Brain microvascular endothelial cell (primary cell): ENCODE results near the gene PRKG1.

ENCODE experiments used
- DNase-seq: peaks from one replicate; pipeline ENCODE4 v3.0.0-alpha.2; 2020
- H3K27ac ChIP-seq: fragments of 250-450 bp; sonication (Bioruptor Pico); 2 replicates; pipeline ENCODE4 v1.5.1; 2020; ENCODE audit warnings: mild to moderate bottlenecking, moderate library complexity
- H3K27me3 ChIP-seq: fragments of 250-450 bp; sonication (Bioruptor Pico); replicated peaks from 2 replicates; pipeline ENCODE4 v1.5.1; 2020; ENCODE audit warnings: mild to moderate bottlenecking
- H3K36me3 ChIP-seq: fragments of 250-450 bp; sonication (Bioruptor Pico); replicated peaks from 2 replicates; pipeline ENCODE4 v1.5.1; 2020; ENCODE audit warnings: mild to moderate bottlenecking
- H3K4me3 ChIP-seq: 2 replicates; pipeline ENCODE4 v1.5.1; 2011; ENCODE audit warnings: low read depth, mild to moderate bottlenecking, control low read depth, low read length, moderate library complexity
- in situ Hi-C: cut with HindIII; loops from 2 replicates; pipeline ENCODE4 v1.10.0; 2017; ENCODE audit warnings: low sequenced_read_pairs, low pct_ligation_motif_present
- TF ChIP-seq, protein P1 (sequence below): IDR thresholded peaks from 2 replicates; pipeline ENCODE4 v1.5.1; 2011; ENCODE audit warnings: low read depth, mild to moderate bottlenecking, moderate library complexity, low read length, control low read depth, inconsistent platforms; ENCODE audit errors: missing control alignments

PRKG1 gene

DNA sequence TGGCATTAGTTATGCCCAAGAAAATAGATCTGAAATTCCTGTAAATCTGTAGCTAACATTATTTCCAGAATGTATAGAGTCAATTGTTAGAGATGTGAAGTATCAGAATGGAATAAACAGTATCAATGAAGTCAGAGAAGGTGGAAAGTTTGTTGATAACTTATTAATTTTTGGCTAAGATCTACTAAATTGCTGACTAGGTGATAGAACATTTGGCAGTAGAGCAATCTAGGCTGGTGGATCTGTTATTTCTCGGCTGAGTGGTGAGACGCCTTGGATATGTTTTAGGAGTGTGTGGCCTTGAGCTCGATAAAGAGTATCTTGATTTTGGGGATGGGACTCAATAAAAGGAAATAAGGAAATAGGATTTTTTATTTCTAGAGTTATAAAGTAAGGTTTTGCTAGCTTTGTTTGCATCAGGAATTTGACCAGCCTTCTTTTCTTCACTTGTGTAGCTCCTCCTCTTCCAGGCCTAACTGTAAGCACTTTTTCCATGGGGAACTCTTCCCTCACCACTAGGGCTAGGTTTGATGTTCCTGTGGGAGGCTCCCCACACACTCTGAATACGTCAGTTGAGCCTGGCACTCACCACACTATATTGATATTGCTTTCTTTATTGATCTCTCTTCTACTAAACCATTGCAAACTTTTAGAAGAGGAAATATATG lies 711.9 kb downstream of the PRKG1 start:
- TF ChIP-seq, protein P1, sequence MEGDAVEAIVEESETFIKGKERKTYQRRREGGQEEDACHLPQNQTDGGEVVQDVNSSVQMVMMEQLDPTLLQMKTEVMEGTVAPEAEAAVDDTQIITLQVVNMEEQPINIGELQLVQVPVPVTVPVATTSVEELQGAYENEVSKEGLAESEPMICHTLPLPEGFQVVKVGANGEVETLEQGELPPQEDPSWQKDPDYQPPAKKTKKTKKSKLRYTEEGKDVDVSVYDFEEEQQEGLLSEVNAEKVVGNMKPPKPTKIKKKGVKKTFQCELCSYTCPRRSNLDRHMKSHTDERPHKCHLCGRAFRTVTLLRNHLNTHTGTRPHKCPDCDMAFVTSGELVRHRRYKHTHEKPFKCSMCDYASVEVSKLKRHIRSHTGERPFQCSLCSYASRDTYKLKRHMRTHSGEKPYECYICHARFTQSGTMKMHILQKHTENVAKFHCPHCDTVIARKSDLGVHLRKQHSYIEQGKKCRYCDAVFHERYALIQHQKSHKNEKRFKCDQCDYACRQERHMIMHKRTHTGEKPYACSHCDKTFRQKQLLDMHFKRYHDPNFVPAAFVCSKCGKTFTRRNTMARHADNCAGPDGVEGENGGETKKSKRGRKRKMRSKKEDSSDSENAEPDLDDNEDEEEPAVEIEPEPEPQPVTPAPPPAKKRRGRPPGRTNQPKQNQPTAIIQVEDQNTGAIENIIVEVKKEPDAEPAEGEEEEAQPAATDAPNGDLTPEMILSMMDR: peak; percentile 15
- DNase-seq: peak; percentile 13
- Histone ChIP-seq H3K27ac (no peak overlapping the region), H3K4me3 (no peak overlapping the region), H3K27me3 (no peaks in the 10 kb centered on the region), H3K36me3 (no peaks in the 10 kb centered on the region)
- in situ Hi-C loops: no loop called here

DNA sequence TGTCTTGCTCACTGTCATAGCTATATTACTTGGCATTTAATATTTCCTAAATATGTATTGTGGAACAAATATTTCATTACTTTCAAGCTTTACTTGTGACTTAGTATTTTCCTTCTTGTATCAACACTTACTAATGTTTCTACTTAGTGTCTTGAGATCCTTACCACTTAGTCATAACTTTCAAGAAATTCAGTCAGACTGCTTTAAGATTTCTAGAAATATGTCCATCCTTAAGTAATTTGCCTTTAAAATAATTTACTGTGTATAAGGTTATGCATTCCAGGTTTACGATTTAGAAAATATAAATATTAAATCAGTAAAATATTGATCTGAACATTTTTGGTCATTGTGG lies 712.4 kb downstream of the PRKG1 start:
- in situ Hi-C loops: no loop called here
- no peak overlapping the region for H3K4me3 ChIP-seq
- no peak overlapping the region for H3K27ac ChIP-seq
- H3K27me3 ChIP-seq: no peaks in the 10 kb centered on the region
- H3K36me3 ChIP-seq: no peaks in the 10 kb centered on the region
- TF ChIP-seq, protein P1: no peak
- DNase-seq: no peak

DNA sequence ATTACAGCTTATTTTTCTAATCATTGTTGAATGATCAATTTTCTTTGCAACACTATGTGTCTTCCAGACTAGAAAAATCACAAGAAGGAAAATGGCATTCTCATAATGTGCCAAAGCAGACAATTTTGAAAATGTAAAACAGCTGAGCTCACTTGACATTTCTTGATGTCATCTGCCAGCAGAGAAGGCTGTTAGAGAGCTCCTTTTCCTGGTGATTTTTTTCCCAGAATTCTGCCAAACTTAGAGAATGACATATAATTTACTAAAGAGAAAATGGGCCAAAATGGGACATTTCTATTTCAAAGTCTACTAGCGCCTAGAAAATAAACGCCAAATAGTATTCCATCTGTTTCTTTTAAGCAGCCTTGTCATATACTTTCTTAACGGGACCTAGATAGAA lies 714.0 kb downstream of the PRKG1 start:
- in situ Hi-C loops: no loop called here

DNA sequence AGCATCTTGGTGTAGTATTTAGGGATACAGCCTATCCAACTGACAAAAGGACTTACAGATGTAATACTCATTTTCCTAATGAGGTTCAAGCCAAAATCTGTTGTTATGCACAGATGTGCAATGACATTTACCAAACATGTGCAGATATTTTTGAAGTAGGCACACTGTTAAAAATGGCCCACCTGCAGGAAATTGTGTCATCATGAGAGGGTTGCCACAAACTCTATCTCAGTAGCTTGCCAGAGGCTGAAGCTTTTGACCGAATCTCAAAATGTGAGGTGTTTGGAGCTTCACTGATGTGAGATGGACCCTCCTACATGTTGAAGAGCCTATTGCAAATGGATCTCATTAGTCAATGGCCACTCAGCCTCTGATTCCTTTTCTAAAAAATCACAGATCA lies 714.8 kb downstream of the PRKG1 start:
- in situ Hi-C loops: no loop called here
- no peak for DNase-seq
- TF ChIP-seq, protein P1: no peak
- Histone ChIP-seq H3K4me3 (no peak overlapping the region), H3K36me3 (no peaks in the 10 kb centered on the region), H3K27ac (no peak overlapping the region), H3K27me3 (no peaks in the 10 kb centered on the region)

More for the DNA sequence above, 714.0 kb downstream of the PRKG1 start:
- Histone ChIP-seq H3K36me3 (no peaks in the 10 kb centered on the region), H3K4me3 (no peak overlapping the region), H3K27me3 (no peaks in the 10 kb centered on the region), H3K27ac (no peak overlapping the region)
- TF ChIP-seq, protein P1: no peak
- DNase-seq: no peak

DNA sequence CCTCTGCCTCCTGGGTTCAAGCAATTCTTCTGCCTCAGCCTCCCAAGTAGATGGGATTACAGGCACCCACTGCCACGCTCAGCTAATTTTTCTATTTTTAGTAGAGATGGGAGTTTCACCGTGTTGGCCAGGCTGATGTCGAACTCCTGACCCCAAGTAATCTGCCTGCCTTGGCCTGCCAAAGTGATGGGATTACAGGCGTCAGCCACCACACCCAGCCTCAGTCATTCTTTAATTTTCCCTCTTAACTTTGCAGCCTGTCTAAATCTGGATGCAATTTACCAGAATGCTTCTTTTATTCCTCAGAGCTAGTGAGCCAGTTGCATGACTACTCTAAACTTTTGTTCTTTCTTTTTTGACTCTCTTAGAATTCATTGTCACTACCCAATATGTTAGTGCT lies 715.6 kb downstream of the PRKG1 start:
- in situ Hi-C loops: no loop called here
- no peaks in the 10 kb centered on the region for H3K36me3 ChIP-seq
- H3K27me3 ChIP-seq: no peaks in the 10 kb centered on the region
- H3K27ac ChIP-seq: no peak overlapping the region
- TF ChIP-seq, protein P1: no peak
- no peak overlapping the region for H3K4me3 ChIP-seq
- DNase-seq: no peak

DNA sequence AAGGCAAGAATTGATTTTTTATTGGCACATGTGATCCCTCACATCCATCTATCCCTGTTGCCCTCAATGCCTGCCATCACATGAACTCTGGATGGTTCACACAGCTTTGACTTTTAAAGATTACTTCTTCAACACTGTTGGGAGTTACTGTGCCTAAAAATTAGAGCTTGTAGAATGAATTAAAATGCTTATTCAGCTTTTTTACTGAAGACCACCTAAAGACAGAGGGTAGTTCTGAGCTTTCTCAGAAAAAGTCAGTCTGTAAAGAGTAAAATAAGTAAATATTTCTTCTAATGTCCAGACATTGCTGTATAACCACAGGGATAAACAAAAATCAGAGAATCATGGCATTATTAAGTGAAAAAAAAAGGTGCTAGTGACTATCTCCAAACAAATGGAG lies 718.4 kb downstream of the PRKG1 start:
- Histone ChIP-seq H3K36me3 (no peaks in the 10 kb centered on the region), H3K4me3 (no peak overlapping the region), H3K27me3 (no peaks in the 10 kb centered on the region), H3K27ac (no peak overlapping the region)
- TF ChIP-seq, protein P1: no peak
- in situ Hi-C loops: no loop called here
- DNase-seq: no peak
